Spleen (tissue), 11 donors: ENCODE measurements around the gene CNN3. TPM values are rescaled to one million over a fixed set of nuclear protein-coding genes. Genes with fewer than 3 reads are reported as not detected.

Experiments used
- DNase-seq: peaks from one replicate; pipeline ENCODE4 v3.0.0-alpha.2; 2020
- H3K27ac ChIP-seq, 8 donors: fragments of 200-600 bp; sonication (generic) in 7 of 8; 1 replicate in 4 of 8; 2 replicates in 4 of 8; pipeline versions ENCODE4 v1.5.0 to v1.8.0; 2016 to 2021; ENCODE audit warnings: inconsistent platforms in 4 of 8, mild to moderate bottlenecking in 4 of 8, moderate library complexity in 1 of 8
- H3K27me3 ChIP-seq, 7 donors: fragments of 200-600 bp; sonication (generic) in 6 of 7; replicated peaks in 1 of 7; 1 replicate in 4 of 7; 2 replicates in 3 of 7; pipeline versions ENCODE4 v1.5.0 to v1.8.0; 2016 to 2021; ENCODE audit warnings: inconsistent platforms in 3 of 7, mild to moderate bottlenecking in 1 of 7
- H3K36me3 ChIP-seq, 6 donors: fragments of 200-600 bp; sonication (generic) in 5 of 6; 1 replicate in 4 of 6; 2 replicates in 2 of 6; pipeline versions ENCODE4 v1.5.0 to v1.8.0; 2016 to 2021; ENCODE audit warnings: inconsistent platforms in 2 of 6
- H3K4me1 ChIP-seq, 6 donors: fragments of 200-600 bp; sonication (generic) in 5 of 6; 1 replicate in 3 of 6; 2 replicates in 3 of 6; pipeline versions ENCODE4 v1.5.0 to v1.8.0; 2016 to 2021; ENCODE audit warnings: inconsistent platforms in 3 of 6
- H3K4me3 ChIP-seq, 8 donors: fragments of 200-600 bp; sonication (generic) in 7 of 8; 1 replicate in 4 of 8; 2 replicates in 4 of 8; pipeline versions ENCODE4 v1.5.0 to v1.8.0; 2016 to 2021; ENCODE audit warnings: inconsistent platforms in 4 of 8, mild to moderate bottlenecking in 4 of 8, moderate library complexity in 2 of 8
- H3K9me3 ChIP-seq, 8 donors: fragments of 200-600 bp; sonication (generic) in 7 of 8; 1 replicate in 4 of 8; 2 replicates in 4 of 8; pipeline versions ENCODE4 v1.5.0 to v1.8.0; 2016 to 2021; ENCODE audit warnings: inconsistent platforms in 4 of 8
- POLR2A ChIP-seq, 3 donors: fragments of 450-650 bp; IDR thresholded peaks; one replicate each; pipeline ENCODE4 v1.5.1; 2017; ENCODE audit warnings: antibody characterized with exemption in 3 of 3, mild to moderate bottlenecking in 1 of 3
- POLR2AphosphoS5 ChIP-seq, 3 donors: sonication (generic); formaldehyde crosslinking; IDR thresholded peaks; one replicate each; pipeline ENCODE4 v1.5.1; 2017; ENCODE audit warnings: antibody characterized with exemption in 3 of 3
- WGBS, 5 donors: extraction: QIAGEN DNeasy Blood & Tissue Kit in 3 of 5; methylation state at CpG; one replicate each; pipeline versions ENCODE4 v1.1.5 to v1.1.7; 2013 to 2018; 5-methylcytosine and 5-hydroxymethylcytosine counted together
- intact Hi-C: fragments of 100-400 bp; cut with DNase I; formaldehyde crosslinking; loops from one replicate; pipeline ENCODE4 v1.15.0; 2023; ENCODE audit warnings: low total_unique reads
- polyA plus RNA-seq, 3 donors: library from polyadenylated mRNA; stranded (reverse); fragments of 200-250 nt; gene quantifications; one replicate each; pipeline ENCODE4 v1.2.1, GENCODE V29; 2013
- total RNA-seq, 7 donors: library from RNA; depleted of rRNA in 3 of 7; stranded (reverse); fragments of >200 nt in 3 of 7; fragmentation: NEBNext Ultra II Directional in 4 of 7; extraction: Animal tissue kit (Norgen Biotek cat#: 25700) in 4 of 7; gene quantifications; one replicate each; pipeline versions ENCODE4 v1.1.0 to v1.2.1, GENCODE V29; 2016 to 2021
- TF ChIP-seq, protein P1 (sequence below), 11 experiments: fragments of 200-600 bp in 7 of 11; fragments of 450-650 bp in 4 of 11; sonication (generic) in 4 of 11; IDR thresholded peaks in 8 of 11; conservative IDR thresholded peaks in 3 of 11; 1 replicate in 7 of 11; 2 replicates in 4 of 11; pipeline versions ENCODE4 v1.4.0 to v1.8.0; 2016 to 2021; ENCODE audit warnings: antibody characterized with exemption in 11 of 11, inconsistent platforms in 4 of 11, mild to moderate bottlenecking in 1 of 11
- donor health status: healthy with polysubstance abuse.
- donor health status: DM: no; HTN: no; CAD: no; lungs with moderate emphysema.
- donor health status: DM: no; HTN: no; CAD: no.
- donor health status: Bipolar disorder and iron deficiency.
- donor health status: healthy.
- donor health status: DM: no; HTN: no; CAD: no.
- donor health status: DM: yes; HTN: yes; CAD: no.

CNN3 gene
- total and polyA plus RNA-seq, 10 donors, result 27.4 to 124 (median 105) TPM

DNA sequence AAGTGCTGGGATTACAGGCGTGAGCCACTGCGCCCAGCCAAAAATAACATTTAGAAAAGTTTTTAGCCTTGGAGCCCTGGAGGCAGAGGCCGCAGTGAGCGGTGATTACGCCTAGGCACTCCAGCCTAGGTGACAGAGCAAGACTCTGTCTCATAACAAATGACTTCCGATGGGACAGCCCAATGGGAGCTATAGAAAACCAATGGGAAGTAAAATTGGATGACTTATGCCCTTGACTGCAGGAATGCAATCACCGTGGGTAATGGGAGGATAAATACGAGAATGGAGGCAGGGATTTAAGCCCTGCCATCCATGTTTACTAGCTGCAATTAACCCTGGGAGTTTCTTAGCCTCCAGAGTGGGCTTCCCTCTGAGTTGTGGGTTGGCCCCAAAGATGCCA, 37.0 kb upstream of the CNN3 start:
- Histone ChIP-seq H3K27me3 (no peaks in the 10 kb centered on the region), H3K36me3 (no peaks in the 10 kb centered on the region), H3K9me3 (no peaks in the 10 kb centered on the region), H3K4me1 (peaks cover 8 to 31% (median 23%) of the 10 kb centered on the region in 6 donors), H3K27ac (peak overlapping the region in 7 of 8 donors; percentile 75 to 89 (median 84)), H3K4me3 (no peak overlapping the region)
- intact Hi-C loops, result no loop called here
- no peak for DNase-seq
- WGBS, 5 donors, result 70 to 82% (median 73%) methylated on average over 8 of the region's 8 CpGs
- TF ChIP-seq, protein P1, sequence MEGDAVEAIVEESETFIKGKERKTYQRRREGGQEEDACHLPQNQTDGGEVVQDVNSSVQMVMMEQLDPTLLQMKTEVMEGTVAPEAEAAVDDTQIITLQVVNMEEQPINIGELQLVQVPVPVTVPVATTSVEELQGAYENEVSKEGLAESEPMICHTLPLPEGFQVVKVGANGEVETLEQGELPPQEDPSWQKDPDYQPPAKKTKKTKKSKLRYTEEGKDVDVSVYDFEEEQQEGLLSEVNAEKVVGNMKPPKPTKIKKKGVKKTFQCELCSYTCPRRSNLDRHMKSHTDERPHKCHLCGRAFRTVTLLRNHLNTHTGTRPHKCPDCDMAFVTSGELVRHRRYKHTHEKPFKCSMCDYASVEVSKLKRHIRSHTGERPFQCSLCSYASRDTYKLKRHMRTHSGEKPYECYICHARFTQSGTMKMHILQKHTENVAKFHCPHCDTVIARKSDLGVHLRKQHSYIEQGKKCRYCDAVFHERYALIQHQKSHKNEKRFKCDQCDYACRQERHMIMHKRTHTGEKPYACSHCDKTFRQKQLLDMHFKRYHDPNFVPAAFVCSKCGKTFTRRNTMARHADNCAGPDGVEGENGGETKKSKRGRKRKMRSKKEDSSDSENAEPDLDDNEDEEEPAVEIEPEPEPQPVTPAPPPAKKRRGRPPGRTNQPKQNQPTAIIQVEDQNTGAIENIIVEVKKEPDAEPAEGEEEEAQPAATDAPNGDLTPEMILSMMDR (IDR thresholded peaks at IDR 0.05 in 8 of 11, conservative IDR thresholded peaks at IDR 0.05 in 3 of 11), result no peak
- TF ChIP-seq POLR2AphosphoS5 (IDR thresholded peaks at IDR 0.05) (no peak), POLR2A (IDR thresholded peaks at IDR 0.05) (no peak)

DNA sequence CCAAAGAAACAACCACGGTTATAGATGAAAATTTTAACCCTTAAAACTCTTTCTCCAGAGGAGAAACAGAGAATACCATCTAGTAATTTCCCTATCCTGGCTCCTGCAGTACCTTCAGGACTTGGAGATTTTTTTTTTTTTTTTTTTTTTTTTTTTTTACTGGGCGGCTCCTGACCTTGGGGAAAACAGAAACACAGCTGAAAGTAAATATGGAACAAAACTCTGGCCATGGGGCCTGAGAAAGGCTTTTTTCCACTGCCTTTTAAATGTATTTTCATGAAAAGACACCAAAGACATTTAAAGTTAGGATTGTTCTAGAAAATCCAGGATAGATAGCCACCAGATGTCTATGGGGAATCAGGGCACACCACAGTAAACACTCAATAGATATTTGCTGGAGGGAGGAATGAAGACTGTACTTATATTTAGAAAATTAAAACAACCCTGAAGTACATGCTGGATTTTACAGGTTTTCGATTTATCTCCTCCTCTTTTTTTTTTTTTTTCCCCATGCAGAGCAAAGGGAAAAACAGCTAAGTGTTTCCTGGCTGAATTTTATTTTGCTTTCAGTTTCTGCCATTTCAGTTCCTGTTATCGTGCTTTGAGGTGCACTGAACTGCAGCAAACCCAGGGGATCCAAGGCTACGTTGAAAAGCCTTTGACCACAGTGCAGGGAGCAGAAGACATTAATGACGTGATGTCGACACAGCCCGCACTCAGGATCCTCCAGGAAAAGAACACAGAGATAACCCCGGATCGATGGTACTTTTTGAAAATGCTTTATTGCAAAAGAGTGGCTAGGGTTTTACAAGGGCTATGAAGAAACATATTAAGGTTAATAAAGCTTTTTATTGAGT, 35.7 kb upstream of the CNN3 start:
- peak in 1 of 3 donors; percentile 81 for TF ChIP-seq POLR2AphosphoS5 (IDR thresholded peaks at IDR 0.05)
- no peak for TF ChIP-seq POLR2A (IDR thresholded peaks at IDR 0.05)
- TF ChIP-seq, protein P1 (IDR thresholded peaks at IDR 0.05 in 8 of 11, conservative IDR thresholded peaks at IDR 0.05 in 3 of 11), result no peak
- Histone ChIP-seq H3K27me3 (no peaks in the 10 kb centered on the region), H3K9me3 (no peaks in the 10 kb centered on the region), H3K4me1 (peaks cover 8 to 31% (median 23%) of the 10 kb centered on the region in 6 donors), H3K36me3 (no peaks in the 10 kb centered on the region), H3K4me3 (peak overlapping the region in 7 of 8 donors; percentile 4 to 67 (median 27)), H3K27ac (peak overlapping the region; percentile 75 to 89 (median 84))
- intact Hi-C loops, result no loop called here
- DNase-seq, result no peak
- 8 to 13% (median 10%) methylated on average over 10 of the region's 10 CpGs for WGBS, 5 donors

- Histone ChIP-seq H3K4me3 (peak overlapping the region in 1 of 8 donors; percentile 67), H3K27ac (peak overlapping the region in 7 of 8 donors; percentile 75 to 89 (median 84)), H3K36me3 (no peaks in the 10 kb centered on the region), H3K27me3 (no peaks in the 10 kb centered on the region), H3K4me1 (peaks cover 8 to 31% (median 23%) of the 10 kb centered on the region in 6 donors), H3K9me3 (no peaks in the 10 kb centered on the region)
- TF ChIP-seq POLR2AphosphoS5 (IDR thresholded peaks at IDR 0.05) (no peak), POLR2A (IDR thresholded peaks at IDR 0.05) (no peak)
- TF ChIP-seq, protein P1 (IDR thresholded peaks at IDR 0.05 in 8 of 11, conservative IDR thresholded peaks at IDR 0.05 in 3 of 11), result no peak
- 84 to 94% (median 93%) methylated on average over 3 of the region's 3 CpGs for WGBS, 5 donors
- intact Hi-C loops, result no loop called here
- no peak for DNase-seq
Observed at GRCh38 chr1:94961988-94962387, 35.1 kb upstream of the CNN3 start.

DNA sequence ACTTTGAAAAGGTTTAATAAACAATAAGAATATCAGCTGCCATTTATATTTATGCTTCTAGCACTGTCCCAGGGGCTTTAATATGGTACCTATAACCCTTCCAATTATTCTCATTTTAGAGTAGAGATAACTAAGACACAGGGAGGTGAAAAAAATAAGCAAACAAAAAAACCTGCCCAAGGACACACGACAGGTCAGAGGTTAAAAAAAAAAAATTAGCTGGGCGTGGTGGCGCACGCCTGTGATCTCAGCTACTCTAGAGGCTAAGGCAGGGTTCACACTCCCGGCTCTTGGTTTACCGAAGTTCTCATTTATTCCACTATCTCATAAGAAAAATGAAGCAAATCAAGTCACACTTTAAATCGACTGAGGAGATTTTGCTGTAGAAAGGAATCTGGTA, 34.7 kb upstream of the CNN3 start:
- peak overlapping the region in 5 of 8 donors; percentile 82 to 89 (median 86) for H3K27ac ChIP-seq
- H3K4me1 ChIP-seq, result peaks cover 8 to 31% (median 23%) of the 10 kb centered on the region in 6 donors
- intact Hi-C loops, result no loop called here
- H3K36me3 ChIP-seq, result no peaks in the 10 kb centered on the region
- H3K27me3 ChIP-seq, result no peaks in the 10 kb centered on the region
- 81 to 93% (median 92%) methylated on average over 7 of the region's 7 CpGs for WGBS, 5 donors
- DNase-seq, result no peak
- TF ChIP-seq POLR2A (IDR thresholded peaks at IDR 0.05) (no peak), POLR2AphosphoS5 (IDR thresholded peaks at IDR 0.05) (no peak)
- TF ChIP-seq, protein P1 (IDR thresholded peaks at IDR 0.05 in 8 of 11, conservative IDR thresholded peaks at IDR 0.05 in 3 of 11), result no peak
- H3K9me3 ChIP-seq, result no peaks in the 10 kb centered on the region
- H3K4me3 ChIP-seq, result no peak overlapping the region
